GM21529 (cell line): ENCODE data around the gene MEA1.

Experiments
- ATAC-seq: cut with Tn5 transposase; IDR thresholded peaks from one replicate; pipeline ENCODE4 v1.9.1; 2021; ENCODE audit not compliant: unreplicated experiment

MEA1 gene

DNA sequence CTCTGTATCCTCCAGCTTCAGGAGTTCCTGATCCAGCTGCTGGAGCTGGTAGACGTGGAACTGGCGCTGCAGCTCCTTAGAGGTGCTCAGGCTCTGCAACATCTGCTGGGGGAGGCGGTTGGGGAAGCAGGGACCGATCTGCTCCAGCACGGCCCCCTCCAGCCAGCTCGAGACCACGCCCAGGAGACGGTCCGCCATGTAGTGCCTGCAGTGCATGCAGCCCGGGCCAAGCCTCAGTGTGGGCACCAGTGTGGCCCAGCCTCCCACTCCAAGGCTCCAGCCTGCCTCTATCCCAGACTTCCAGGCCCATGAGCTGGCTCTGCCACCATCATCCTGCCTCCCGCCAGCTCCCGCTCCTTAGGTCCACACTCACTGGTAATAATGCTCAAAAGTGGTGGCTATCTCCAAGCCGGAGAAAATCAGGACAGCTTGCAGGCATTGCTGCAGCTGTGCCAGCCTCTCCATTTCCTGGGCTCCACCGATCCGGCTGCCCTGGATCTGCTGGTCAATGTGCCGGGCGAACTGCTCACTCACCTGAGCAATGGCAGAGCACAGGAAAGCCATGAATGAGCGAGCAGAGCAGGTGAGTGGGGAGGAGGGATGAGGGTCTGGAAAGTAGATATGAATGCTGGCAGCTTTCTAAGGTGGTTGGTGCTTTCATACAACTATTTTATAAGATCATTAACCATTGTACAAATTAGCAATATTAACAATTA lies 27.0 kb upstream of the MEA1 start:
- ATAC-seq, result no peak

DNA sequence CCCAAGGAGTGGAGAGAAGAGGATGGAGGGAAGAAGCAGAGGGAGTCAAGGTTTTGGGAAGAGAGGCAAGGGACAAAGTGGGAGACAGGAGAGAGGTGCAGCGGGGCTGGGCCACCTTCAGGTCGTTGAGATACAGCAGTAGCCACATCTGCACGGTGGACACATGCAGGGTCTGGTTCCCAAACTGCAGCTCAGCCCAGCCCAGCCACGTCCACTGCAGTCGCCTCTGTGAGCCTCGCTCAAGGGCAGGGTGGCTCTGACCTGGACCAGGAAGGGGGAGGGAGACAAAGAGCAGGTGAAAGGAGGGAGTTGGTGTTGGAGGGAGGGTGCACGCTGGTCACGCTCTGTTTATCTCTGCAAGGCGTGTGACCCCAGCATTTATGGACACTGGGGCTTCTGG lies 25.0 kb upstream of the MEA1 start:
- no peak for ATAC-seq

DNA sequence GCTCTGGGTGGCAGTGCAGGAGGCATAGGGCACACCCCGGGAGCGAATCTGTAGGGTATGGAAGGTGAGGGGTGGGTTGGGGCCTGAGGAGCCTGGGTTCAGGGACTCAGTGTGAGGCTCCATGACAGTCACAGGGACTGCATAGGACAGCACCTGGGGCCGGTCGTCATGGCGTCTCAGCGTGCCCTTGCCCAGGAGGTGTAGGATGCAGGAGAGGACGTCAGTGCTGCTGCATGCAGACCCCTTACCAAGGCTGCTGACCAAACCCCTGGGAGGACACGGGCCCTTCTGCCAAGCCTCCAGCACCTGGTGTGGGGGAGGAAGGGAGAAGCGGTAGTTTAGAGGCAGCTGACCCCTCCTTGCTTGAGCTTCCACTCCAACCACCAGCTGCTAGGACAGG lies 24.0 kb upstream of the MEA1 start:
- no peak for ATAC-seq

DNA sequence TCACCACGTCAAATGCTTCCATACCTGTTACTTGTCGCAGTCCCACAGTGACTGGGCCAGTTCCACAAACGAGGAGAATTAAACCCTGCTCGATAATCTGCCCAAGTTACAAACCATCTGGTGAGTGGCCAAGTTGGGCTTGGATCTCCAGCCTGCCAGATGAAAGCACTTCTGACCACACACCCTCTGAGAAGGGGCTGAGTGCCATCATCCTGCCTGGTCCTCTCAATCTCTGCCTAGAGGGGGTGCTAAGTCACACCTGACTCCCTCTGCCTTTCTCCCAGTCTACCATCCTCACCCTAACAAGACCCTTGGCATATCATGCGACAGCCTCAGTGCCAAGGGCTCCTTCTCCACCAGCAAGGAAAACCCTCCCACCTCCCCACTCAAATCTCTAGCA lies 23.5 kb upstream of the MEA1 start:
- no peak for ATAC-seq

DNA sequence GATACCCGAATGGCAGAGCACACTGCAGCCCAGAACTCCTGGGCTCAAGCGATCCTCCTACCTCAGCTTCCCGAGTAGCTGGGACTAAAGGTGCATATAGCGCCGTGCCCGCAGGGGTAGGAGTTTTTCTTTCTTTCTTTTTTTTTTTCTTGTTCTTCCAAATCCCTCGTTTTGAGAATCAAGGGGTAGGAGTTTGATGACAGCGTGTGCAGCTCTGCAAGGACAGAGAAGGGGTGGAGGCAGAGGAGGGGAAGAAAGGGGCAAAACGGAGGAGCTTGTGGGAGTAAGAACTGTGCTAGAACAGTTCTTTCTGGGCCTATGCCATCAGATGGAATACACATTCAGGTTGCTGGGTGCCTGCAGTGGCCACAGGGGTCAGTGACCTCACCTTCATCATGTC lies 23.0 kb upstream of the MEA1 start:
- no peak for ATAC-seq

DNA sequence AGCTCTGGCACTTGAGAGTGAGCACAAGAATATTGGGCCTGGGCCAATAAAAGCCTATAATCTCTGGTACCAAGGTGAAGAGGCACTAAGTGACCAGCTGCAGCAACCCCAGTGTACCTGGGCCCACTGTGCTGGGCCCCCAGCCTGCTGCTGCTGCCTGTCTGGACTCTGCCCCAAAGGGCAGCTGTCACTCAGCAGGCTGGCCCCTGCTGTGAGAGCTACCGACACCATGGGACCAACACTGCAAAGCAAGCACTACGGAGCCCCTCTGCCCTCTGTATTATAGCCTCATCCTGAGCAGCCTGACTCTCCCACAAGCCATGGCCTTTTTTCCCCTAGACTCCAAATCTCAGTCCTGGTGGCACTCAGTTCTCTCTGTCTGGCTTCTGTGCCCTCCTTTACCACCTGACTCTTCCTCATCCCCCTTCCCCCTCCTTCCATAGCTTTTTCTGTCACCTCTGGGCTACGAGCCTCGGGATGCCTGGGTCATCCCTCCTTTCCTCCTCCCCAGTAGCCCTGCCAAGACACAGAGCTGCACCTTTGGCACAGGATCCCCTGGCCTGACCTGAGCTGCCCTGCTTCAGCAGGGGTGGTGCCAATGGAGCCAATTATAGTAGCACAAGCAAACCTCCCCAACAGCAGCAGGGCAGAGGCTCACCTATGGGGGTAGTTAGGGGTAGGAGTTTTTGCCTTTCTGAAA lies 21.9 kb upstream of the MEA1 start:
- ATAC-seq, result no peak

DNA sequence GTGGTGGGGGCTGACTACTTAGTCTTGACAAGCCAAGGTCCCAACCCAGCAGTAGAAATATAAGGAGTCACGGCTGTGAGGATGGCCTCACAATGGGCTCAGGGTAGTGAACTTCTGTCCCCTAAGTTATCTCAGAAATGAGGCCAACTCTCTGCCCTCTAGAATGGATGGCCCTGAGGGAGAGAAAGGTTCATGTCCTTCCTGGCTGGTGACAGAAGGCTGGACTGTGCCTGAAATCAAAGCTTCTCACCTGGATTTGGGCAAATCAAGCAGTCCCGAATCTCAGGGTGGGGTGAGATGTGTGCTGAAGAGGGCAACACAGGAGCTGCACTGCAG lies 20.4 kb upstream of the MEA1 start:
- ATAC-seq, result no peak

DNA sequence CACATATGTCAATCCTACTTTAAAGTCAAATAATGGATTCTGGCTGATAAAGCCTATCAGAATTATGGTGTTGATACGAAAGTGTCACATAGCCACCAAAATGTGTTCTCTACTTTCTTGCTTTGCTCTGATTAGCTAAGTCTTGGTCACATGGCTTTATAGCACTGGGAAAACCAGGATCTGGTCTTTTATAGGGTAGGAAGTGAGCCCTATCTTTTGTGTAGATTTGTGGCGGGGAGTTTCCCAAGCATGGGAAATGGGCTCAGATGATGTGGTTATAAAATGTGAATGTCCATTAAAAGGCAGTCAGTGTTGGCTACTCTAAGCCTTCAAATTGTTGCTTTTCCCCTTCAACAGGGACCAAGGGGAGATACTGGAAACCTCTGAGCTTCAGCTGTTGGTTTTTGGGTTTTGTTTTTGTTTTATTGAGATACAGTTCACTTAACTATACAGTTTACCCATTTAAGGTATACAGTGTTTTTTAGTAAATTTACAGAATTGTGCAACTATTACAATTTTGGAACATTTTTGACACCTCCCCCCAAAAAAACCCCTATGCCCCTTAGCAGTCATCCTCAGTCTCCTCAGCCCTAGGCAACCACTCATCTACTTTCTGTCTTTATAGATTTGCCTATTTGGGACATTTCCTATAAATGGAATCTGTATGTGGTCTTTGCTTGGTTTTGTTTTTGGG lies 19.9 kb upstream of the MEA1 start:
- no peak for ATAC-seq

DNA sequence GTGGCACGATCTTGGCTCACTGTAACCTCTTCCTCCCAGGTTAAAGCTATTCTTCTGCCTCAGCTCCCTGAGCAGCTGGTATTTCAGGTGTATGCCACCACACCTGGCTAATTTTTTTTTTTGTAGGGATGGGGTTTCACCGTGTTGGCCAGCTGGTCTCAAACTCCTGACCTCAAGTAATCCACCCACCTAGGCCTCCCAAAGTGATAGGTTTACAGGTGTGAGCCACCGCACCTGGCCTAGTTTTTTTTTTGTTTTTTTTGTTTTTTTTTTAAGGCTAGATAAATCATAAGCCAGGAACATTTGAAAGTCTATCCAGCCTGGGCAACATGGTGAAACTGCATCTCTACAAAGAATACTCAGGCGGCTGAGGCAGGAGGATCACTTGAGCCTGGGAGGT lies 18.6 kb upstream of the MEA1 start:
- no peak for ATAC-seq

DNA sequence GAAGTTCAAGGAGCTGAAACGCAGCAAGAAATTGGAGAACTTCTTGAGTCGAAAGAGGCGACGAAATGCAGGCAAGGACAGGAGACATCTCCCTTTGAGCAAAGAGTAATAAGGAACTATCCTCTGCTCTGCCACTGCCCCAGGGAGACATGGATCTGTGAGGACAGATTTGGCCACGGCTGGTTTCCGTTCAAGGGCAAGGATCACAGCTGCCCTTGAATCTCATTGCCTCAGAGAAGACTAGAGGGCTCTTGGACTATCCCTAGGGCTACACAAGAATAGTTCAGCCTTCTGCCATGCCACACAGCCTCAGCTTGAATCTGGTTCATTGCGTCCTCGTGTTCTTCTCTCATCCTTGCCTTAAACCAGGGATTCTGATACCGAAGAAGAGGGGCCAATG lies 15.4 kb upstream of the MEA1 start:
- ATAC-seq, result no peak

DNA sequence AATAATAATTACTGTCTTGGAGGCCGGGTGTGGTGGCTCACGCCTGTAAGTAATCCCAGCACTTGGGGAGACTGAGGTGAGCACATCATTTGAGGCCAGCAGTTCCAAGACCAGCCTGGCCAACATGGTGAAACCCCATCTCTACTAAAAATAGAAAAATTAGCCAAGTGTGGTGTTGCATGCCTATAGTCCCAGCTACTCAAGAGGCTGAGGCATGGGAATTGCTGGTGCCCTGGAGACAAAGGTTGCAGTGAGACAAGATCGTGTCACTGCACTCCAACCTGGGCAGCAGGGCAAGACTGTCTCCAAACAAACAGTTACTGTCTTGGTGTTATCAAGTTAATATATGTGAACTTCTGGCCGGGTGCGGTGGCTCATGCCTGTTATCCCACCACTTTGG lies 12.6 kb upstream of the MEA1 start:
- ATAC-seq, result no peak

DNA sequence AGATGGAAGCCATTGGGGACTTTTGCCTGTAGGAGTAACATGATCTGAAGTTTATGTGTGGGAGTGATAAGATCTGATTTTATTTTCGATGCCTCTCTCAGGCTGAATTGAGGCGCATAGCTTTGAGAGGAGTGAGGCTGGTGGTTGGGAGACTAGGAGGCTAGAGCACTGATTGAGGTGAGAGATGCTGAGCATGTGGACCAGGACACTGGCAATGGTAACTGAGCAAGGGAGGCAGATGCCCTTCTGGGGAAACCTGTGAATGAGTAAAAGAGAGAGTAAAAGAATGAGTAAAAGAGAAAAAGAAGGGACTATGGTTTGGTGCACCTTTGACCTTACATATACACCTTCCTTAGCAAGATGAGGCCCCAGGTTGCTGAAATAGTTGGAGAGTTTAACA lies 10.7 kb upstream of the MEA1 start:
- no peak for ATAC-seq

DNA sequence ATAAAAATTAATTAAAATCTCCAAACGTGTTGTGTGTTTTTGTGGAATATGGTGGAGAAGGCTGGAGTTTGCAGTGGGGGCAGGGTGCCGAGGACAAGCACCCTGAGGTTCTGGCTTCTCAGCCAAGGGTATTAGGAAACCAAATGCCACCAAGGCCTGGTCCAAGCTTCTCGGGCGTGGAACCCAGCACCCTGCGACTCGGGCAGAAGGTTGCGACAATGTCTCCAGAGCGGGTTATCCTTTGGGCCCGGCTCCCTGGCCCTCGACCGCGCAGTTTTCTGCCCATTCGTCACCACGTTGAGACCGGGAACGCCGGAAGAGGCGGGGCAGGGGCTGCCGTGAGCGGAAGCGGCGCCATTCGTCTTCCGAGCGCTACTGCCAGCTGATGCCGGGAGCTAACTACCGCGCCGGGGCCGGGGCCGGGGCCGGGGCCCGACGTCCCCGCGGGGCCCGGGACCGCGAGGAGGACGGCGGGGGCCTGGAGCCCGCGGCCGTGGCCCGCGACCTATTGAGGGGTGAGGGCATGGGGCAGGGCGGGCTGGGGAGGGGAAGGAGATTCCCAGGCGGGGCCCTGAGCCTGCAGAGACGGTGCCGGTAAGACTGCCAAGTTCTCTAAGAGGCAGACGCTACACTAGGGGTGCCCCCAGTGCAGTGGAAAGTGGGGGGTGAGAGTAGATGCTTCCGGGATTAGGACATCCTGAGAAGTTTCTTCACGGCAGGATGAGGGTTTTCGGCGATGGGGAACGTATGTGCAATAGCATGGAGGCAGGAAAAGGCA lies 7.7 kb upstream of the MEA1 start, which contains the start of gene RRP36:
TSS of gene RRP36 (plus strand) at position 354 of the 778 bp plus-strand sequence. CDS start at position 386, 32 bp downstream.
- ATAC-seq, result peak; percentile 83

DNA sequence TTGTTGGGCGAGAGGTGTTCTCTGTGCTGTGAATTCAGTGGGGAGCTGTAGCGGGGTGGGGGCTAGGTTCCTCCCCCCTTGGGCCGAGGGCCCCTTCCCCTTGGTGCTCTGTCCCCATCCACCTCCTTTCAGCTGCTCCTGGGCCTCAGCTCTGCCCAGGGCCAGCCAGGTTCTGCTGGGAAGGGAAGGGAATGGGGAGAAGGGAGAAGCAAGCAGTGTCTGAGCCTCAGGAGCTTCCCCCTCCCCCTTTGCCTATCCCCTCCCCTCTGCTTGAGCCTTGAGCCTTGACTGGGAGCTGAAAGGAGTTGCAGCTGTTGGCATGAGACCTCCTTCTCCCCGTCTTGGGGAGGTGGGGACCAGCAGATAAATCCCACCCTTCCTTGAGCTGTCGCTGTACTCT lies 7.1 kb upstream of the MEA1 start:
- no peak for ATAC-seq

DNA sequence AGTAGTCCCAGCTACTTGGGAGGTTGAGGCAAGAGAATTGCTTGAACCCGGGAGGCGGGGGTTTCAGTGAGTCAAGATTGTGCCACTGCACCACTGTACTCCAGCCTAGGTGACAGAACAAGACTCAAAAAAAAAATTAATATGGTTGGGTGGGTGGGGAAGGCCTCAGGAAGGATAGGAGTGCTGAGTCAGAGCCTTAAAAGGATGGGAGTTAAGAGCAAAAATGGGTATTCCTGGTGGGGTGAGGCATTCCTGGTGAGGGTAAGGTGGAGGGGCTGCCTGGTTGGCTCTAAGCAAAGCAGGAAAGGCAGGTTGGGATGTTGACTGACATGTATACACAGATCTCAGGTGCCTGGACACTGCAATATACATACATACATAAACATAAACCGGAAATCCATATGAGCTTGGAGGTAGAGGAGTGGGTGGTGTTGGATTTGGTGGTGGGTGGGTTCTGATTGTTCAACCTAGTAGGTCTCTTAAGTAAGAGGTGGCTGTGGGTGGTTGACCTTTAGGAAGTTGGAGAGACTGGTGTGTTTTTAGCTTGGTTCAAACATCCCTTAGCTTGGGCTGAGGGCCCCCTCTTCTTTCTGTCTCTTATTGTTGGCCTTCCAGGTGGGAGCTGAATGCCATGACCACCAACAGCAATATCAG lies 6.4 kb upstream of the MEA1 start:
- no peak for ATAC-seq

DNA sequence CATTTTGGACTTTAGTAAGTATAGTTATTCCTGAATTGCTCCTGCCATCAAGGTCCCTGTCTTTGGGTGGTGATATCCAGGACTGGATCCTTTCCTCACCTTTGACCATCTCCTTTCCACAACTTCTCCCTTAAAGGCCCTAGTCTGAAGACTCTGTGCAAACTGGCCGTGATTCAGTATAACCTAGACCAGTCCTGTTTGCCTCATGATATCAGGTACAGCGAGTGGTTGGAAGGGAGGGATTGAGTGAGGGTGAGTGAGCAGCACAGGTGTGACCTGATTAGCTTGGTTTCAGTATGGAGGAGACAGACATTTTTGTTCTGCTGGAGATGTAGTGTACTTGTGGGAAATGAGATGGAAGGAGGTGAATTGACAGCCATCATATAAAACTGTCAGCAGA lies 5.4 kb upstream of the MEA1 start:
- ATAC-seq, result no peak

DNA sequence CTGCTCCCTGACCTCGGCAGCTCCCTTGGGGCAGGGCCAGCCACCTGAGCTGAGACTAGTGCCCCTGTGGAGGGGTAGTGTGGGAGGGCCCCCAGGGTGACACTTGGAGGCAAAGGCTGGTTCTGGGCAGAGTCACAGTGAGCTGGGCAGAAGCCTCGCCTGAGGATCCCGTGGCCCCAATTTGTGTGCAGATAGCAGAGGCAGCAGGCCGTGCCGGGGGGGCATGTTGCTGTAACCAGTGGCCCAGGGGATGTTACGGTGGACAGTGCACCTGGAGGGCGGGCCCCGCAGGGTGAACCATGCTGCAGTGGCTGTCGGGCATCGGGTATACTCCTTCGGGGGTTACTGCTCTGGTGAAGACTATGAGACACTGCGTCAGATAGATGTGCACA lies 3.2 kb upstream of the MEA1 start:
- ATAC-seq, result no peak

DNA sequence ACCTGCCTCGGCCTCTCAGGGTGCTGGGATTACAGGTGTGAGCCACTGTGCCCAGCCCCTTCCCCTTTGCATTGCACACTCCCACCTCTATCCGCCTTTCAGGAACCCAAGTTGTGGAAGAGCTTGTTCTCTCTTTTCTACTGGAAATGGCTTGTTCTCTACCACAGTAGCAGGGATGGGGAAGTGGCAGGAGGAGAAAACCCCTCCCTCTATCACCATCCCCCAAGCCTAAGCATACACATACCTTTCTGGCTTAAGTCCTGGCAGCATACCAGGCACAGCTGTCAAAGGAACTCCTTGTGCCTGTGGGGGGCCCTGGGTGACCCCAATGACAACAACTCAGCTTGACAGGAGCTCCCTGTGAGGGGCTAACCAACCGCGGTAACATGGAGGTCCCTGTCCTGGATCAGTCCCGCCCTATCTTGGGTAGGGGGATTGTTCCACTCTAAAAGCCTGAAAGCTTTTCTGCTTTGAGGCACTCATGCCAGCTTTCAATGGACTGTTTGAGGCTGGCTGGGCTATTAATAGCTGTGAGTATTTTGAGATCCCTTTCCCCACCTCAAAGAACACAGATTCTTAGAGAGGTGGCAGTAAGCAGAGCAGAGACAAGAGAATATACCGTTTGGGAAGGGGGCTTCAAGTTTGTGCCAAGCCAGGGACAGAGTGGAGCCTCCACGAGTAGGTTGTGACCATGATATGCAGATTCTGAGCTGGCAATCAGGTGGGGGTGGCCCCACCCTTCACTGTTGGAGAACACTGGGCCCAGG lies 2.6 kb upstream of the MEA1 start:
- no peak for ATAC-seq

DNA sequence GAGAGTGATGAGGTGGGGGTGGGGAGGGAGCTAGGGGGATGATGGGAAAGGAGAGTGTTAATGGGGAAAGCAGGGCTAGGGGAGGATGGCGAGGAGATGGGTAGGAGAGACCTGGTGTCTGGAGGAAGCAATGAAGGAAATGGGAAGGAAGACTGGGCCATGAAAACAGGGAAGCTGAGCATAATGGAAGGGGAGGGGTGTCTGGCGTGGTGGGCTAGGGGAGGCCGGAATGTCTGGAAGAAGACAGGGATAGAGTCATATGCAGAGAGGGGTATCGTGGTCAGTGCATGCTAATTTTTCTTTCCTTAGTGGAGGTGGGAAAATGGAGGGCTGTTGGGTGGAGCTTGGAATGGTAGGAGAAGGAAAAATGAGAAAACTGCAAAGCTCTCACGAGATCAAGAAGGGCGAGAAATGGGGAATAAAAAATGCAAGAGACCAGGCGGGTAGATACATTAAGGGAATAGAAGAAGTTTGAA lies 726 bp upstream of the MEA1 start:
- ATAC-seq, result no peak
